Caco-2 (cell line): ENCODE measurements around the gene COL13A1. TPM values are rescaled to one million over a fixed set of nuclear protein-coding genes. Genes with fewer than 3 reads are reported as not detected.

Experiments used
- BruUV-seq: library from RNA; stranded (reverse); fragments of 400-500 nt; replicated peaks from 2 replicates; lab custom pipeline; 2021; lab: Mats Ljungman, UMichigan
- CTCF ChIA-PET: fragments of 300-600 bp; sonication (Branson Sonifier 250); formaldehyde crosslinking; loops from one replicate; lab custom pipeline; 2022; ENCODE audit warnings: antibody characterized with exemption; lab: Charles Lee
- POLR2A ChIA-PET: fragments of 300-600 bp; sonication (Branson Sonifier 250); formaldehyde crosslinking; loops from one replicate; lab custom pipeline; 2022; ENCODE audit warnings: antibody characterized with exemption; lab: Charles Lee
- DNase-seq, 2 experiments: peaks; one replicate each; pipeline versions ENCODE4 v3.0.0 to v3.0.0-alpha.2; 2020 to 2022
- H3K27me3 ChIP-seq: replicated peaks from 2 replicates; pipeline ENCODE4 v1.6.0; 2011; ENCODE audit warnings: low read length; ENCODE audit not compliant: control insufficient read depth, insufficient read depth
- H3K36me3 ChIP-seq: 2 replicates; pipeline ENCODE4 v1.5.1; 2011; ENCODE audit warnings: low read length; ENCODE audit not compliant: control insufficient read depth, insufficient read depth
- H3K4me1 ChIP-seq: fragments of 250-450 bp; sonication (Bioruptor Pico); 2 replicates; pipeline ENCODE4 v1.5.1; 2020; ENCODE audit warnings: mild to moderate bottlenecking
- H3K4me3 ChIP-seq: 2 replicates; pipeline ENCODE4 v1.5.1; 2011; ENCODE audit warnings: low read depth, mild to moderate bottlenecking, control low read depth, low read length
- H3K9me3 ChIP-seq: fragments of 250-450 bp; sonication (Bioruptor Pico); 2 replicates; pipeline ENCODE4 v1.5.1; 2020; ENCODE audit warnings: mild to moderate bottlenecking, moderate library complexity
- H3K27ac Mint-ChIP-seq: one replicate; pipeline ENCODE4 v1.8.0; 2022; ENCODE audit warnings: mixed read lengths; ENCODE audit not compliant: unreplicated experiment
- H3K27me3 Mint-ChIP-seq: one replicate; pipeline ENCODE4 v1.8.0; 2022; ENCODE audit warnings: mixed read lengths; ENCODE audit not compliant: insufficient read depth, unreplicated experiment
- H3K36me3 Mint-ChIP-seq: one replicate; pipeline ENCODE4 v1.8.0; 2022; ENCODE audit warnings: mild to moderate bottlenecking, mixed read lengths; ENCODE audit not compliant: insufficient read depth, unreplicated experiment
- H3K4me1 Mint-ChIP-seq: one replicate; pipeline ENCODE4 v1.8.0; 2022; ENCODE audit warnings: low read depth, mixed read lengths; ENCODE audit not compliant: unreplicated experiment
- H3K4me3 Mint-ChIP-seq: one replicate; pipeline ENCODE4 v1.8.0; 2022; ENCODE audit warnings: mild to moderate bottlenecking, moderate library complexity, mixed read lengths; ENCODE audit not compliant: unreplicated experiment
- H3K9me3 Mint-ChIP-seq: one replicate; pipeline ENCODE4 v1.8.0; 2022; ENCODE audit warnings: mixed read lengths; ENCODE audit not compliant: unreplicated experiment
- CTCF ChIP-seq, 2 experiments: fragments of 200-600 bp in 1 of 2; IDR thresholded peaks; 1 replicate in 1 of 2; 2 replicates in 1 of 2; pipeline versions ENCODE4 v1.5.1 to v1.8.0; 2011 to 2022; ENCODE audit warnings: antibody characterized with exemption in 1 of 2, control low read depth in 1 of 2, inconsistent platforms in 1 of 2, low read depth in 1 of 2, low read length in 1 of 2, mild to moderate bottlenecking in 1 of 2, moderate library complexity in 1 of 2; ENCODE audit not compliant: insufficient read depth in 1 of 2, severe bottlenecking in 1 of 2, unreplicated experiment in 1 of 2
- intact Hi-C: fragments of 100-400 bp; cut with micrococcal nuclease; formaldehyde crosslinking; loops from one replicate; pipeline ENCODE4 v1.10.0; 2022; ENCODE audit not compliant: unreplicated experiment
- total RNA-seq: library from RNA; stranded (reverse); gene quantifications from 2 replicates; pipeline ENCODE4 v1.2.3, GENCODE V29; 2022

The COL13A1 gene
- total RNA-seq, 1 experiment from 2014 or later: not detected

GRCh38 chr10:69858201-69858600 is 56.5 kb downstream of the COL13A1 start:
- peaks cover 2% of the 10 kb centered on the region; the same call in 1 of the 2 replicates for H3K27me3 ChIP-seq
- H3K4me3 ChIP-seq: no peak overlapping the region
- H3K27ac Mint-ChIP-seq: no peak overlapping the region
- H3K36me3 Mint-ChIP-seq: no peaks in the 10 kb centered on the region
- peaks cover 20% of the 10 kb centered on the region for H3K27me3 Mint-ChIP-seq
- DNase-seq: no peak
- ChIA-PET POLR2A (interaction anchor here (0.6 kb wide), 1 partner anchor 374 kb away, joined by 3 read pairs; no protein-coding TSS in a partner anchor), CTCF (interaction anchor here (0.7 kb wide), 1 partner anchor 73 kb away, joined by 3 read pairs; no protein-coding TSS in a partner anchor)
- no TSS peak for BruUV-seq
- no peaks in the 10 kb centered on the region for H3K4me1 ChIP-seq
- no peaks in the 10 kb centered on the region for H3K36me3 ChIP-seq
- no peak overlapping the region for H3K4me3 Mint-ChIP-seq
- no peaks in the 10 kb centered on the region for H3K9me3 Mint-ChIP-seq
- no peaks in the 10 kb centered on the region for H3K9me3 ChIP-seq
- intact Hi-C loops: no loop called here
- no peaks in the 10 kb centered on the region for H3K4me1 Mint-ChIP-seq
- no peak for TF ChIP-seq CTCF (IDR thresholded peaks at IDR 0.05; ENCODE audit: insufficient read depth in 1 of 2, low read depth in 1 of 2, low read length in 1 of 2, severe bottlenecking in 1 of 2, unreplicated experiment in 1 of 2)

- H3K4me3 ChIP-seq: no peak overlapping the region
- no TSS peak for BruUV-seq
- POLR2A ChIA-PET: no interaction called here
- H3K4me1 ChIP-seq: no peaks in the 10 kb centered on the region
- intact Hi-C loops: no loop called here
- H3K36me3 ChIP-seq: no peaks in the 10 kb centered on the region
- Mint-ChIP-seq H3K36me3 (no peaks in the 10 kb centered on the region), H3K4me3 (no peak overlapping the region), H3K27ac (no peak overlapping the region), H3K9me3 (no peaks in the 10 kb centered on the region), H3K4me1 (no peaks in the 10 kb centered on the region), H3K27me3 (peaks cover 16% of the 10 kb centered on the region)
- no peak for TF ChIP-seq CTCF (IDR thresholded peaks at IDR 0.05; ENCODE audit: insufficient read depth in 1 of 2, low read depth in 1 of 2, low read length in 1 of 2, severe bottlenecking in 1 of 2, unreplicated experiment in 1 of 2)
- no peak for DNase-seq
- CTCF ChIA-PET: interaction anchor here (0.6 to 1.7 kb wide), 3 partner anchors 54 to 460 kb away, joined by 3 to 13 read pairs (median 4); no protein-coding TSS in a partner anchor
- H3K27me3 ChIP-seq: no peaks in the 10 kb centered on the region; the same call in 1 of the 2 replicates
- H3K9me3 ChIP-seq: no peaks in the 10 kb centered on the region
Observed at GRCh38 chr10:69860271-69860670, 58.6 kb downstream of the COL13A1 start.

GRCh38 chr10:69861251-69862240 is 59.8 kb downstream of the COL13A1 start:
- no peaks in the 10 kb centered on the region for H3K4me1 Mint-ChIP-seq
- ChIA-PET POLR2A (no interaction called here), CTCF (interaction anchor here (1.1 to 1.8 kb wide), 5 partner anchors 22 to 285 kb away, joined by 3 to 6 read pairs (median 5); partner anchors contain the start of gene TYSND1)
- TF ChIP-seq CTCF (IDR thresholded peaks at IDR 0.05; ENCODE audit: insufficient read depth in 1 of 2, low read depth in 1 of 2, low read length in 1 of 2, severe bottlenecking in 1 of 2, unreplicated experiment in 1 of 2): peak; percentile 38 to 70
- H3K27me3 Mint-ChIP-seq: peaks cover 15% of the 10 kb centered on the region
- Histone ChIP-seq H3K9me3 (no peaks in the 10 kb centered on the region), H3K4me1 (no peaks in the 10 kb centered on the region), H3K36me3 (no peaks in the 10 kb centered on the region), H3K27me3 (no peaks in the 10 kb centered on the region; the same call in 1 of the 2 replicates), H3K4me3 (no peak overlapping the region)
- no peak overlapping the region for H3K4me3 Mint-ChIP-seq
- no TSS peak for BruUV-seq
- H3K36me3 Mint-ChIP-seq: no peaks in the 10 kb centered on the region
- H3K9me3 Mint-ChIP-seq: no peaks in the 10 kb centered on the region
- no peak overlapping the region for H3K27ac Mint-ChIP-seq
- peak; percentile 66 to 70 for DNase-seq
- intact Hi-C loops: loop anchor here (1.0 kb wide), 2 partner anchors 8 to 53 kb away; no protein-coding TSS in a partner anchor
